K562 treated with DMSO at 1 percent for 4 hours (cell line): ENCODE data around the gene KATNB1. TPM values are rescaled to one million over a fixed set of nuclear protein-coding genes. Genes with fewer than 3 reads are reported as not detected.

Experiments
- total RNA-seq: library from RNA; unstranded; fragments of 300-600 nt; gene quantifications from 2 replicates; pipeline ENCODE4 v1.2.3, GENCODE V29; 2022; ENCODE audit not compliant: insufficient read depth

The KATNB1 gene
- total RNA-seq: 43.3 and 44.7 TPM in 2 replicates

DNA sequence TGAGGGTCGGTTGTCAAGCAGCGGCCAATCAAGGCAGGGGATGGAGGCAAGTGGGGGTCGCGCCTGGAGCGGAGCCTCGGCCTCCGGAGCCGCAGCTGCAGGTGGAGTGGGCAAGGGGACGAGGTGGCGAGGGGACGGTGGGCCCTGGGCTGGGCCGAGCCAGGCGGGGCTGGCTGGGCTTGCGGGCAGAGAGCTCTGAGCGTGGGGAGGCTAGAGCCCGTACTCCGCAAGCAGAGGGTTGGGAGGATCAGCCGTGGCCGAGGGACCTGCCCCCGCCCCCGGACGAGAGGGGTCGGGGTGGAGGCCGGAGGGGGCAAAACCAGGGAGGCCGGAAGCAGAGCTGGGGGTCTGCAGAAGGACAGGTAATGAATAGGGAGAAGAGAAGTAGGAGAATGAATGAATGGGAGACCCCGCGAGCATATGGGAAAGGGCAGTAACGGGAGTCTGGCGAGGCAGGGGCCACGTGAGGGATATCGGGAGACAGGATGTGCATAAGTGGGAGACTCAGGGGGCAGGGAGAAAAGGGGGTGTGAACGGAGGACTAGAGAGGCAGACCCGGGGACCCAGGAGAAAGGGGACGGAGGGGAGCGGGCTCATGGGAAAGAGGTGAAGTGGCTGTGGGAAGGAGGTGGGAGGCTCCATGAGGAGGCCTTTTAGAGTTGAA is at the start of gene KATNB1:
Gene KATNB1 (plus strand): TSS at position 16 of the 664 bp plus-strand sequence. CDS start 1,474 bp downstream, outside the sequence.

DNA sequence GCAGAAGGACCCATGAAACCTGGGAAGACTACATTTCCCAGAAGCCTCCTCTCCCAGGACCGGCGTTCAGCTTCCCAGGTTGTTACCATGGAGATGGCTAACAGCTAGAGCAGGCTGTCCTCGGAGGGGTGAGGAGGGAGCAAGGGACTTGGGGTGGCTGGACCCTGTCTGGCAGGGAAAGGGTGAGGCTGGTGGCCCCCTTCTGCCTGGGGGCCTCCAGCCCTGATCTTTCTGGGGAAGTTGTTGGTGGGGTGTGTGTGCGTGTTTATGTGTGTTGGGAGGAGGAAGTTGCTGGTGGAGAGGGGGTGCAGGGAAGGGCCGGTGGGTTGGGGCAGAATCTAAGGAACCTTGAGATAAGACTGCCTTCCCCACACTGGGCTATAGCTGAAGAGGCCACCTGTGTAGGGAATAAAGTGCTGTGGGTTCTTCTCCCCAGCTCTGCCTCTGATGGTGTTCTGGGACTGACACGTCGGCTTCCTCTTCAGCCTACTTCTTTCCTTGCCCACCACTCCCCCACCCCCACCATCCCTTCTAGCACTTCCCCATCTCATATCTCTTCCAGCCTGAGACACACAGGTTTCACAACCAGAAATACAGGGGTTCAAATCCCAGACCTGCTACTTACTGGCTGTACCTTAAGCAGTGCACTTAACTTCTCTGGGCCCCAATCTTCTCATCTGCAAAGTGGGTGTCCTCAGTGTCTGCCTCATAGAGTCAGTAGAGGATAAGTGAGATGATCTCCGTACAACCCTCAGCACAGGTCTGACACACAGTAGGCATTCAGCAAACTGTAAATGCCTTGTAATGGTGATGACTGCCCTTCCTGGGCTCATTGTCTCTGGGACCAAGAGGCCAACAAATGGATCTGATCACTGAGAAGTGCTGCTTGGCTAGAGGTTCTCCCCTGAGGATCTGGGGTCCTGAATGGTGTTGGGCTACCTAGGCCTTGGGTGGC is 40.6 kb upstream of the KATNB1 start, which contains the start of gene DRC7:
Gene DRC7 (plus strand): TSS at position 82 of the 955 bp plus-strand sequence. CDS start 3,144 bp downstream, outside the sequence.

GRCh38 chr16:57802341-57803133 is 67.0 kb downstream of the KATNB1 start, which contains the start of gene KIFC3:
KIFC3 (minus strand) TSS chr16:57802491; CDS start chr16:57798243, 4,248 bp downstream.

Other genes starting within 250 kb of the KATNB1 start
- gene DOK4, start 249.3 kb upstream of the KATNB1 start, total RNA-seq: 9.8 and 19.7 TPM in 2 replicates
- 2.0 and 3.0 TPM in 2 replicates for gene CCDC102A, start 199.2 kb upstream of the KATNB1 start, total RNA-seq
- 0.33 and 0.53 TPM in 2 replicates for gene ADGRG5, start 193.1 kb upstream of the KATNB1 start, total RNA-seq
- 0.28 and 1.9 TPM in 2 replicates for gene ADGRG1, start 107.1 kb upstream of the KATNB1 start, total RNA-seq
- gene ADGRG3, start 67.5 kb upstream of the KATNB1 start, total RNA-seq: 0.79 and 6.4 TPM in 2 replicates
- not detected in 2 replicates for gene DRC7, start 41.0 kb upstream of the KATNB1 start, total RNA-seq
- gene KIFC3, start 66.7 kb downstream of the KATNB1 start, total RNA-seq: 93.2 and 108 TPM in 2 replicates
- not detected in 2 replicates for gene CNGB1, start 235.4 kb downstream of the KATNB1 start, total RNA-seq